Stimulated activated CD8-positive, alpha-beta memory T cell treated with anti-CD3 and anti-CD28 coated beads, Interleukin-12 subunit alpha, Interleukin-12 subunit beta, amount 100 ng/mL, for 24 hours (primary cell): Measurements from ENCODE around the gene GPR142.

Experiments
- DNase-seq: peaks from one replicate; pipeline ENCODE4 v3.0.0-alpha.2; 2020; ENCODE audit errors: extremely low read depth

The GPR142 gene

DNA sequence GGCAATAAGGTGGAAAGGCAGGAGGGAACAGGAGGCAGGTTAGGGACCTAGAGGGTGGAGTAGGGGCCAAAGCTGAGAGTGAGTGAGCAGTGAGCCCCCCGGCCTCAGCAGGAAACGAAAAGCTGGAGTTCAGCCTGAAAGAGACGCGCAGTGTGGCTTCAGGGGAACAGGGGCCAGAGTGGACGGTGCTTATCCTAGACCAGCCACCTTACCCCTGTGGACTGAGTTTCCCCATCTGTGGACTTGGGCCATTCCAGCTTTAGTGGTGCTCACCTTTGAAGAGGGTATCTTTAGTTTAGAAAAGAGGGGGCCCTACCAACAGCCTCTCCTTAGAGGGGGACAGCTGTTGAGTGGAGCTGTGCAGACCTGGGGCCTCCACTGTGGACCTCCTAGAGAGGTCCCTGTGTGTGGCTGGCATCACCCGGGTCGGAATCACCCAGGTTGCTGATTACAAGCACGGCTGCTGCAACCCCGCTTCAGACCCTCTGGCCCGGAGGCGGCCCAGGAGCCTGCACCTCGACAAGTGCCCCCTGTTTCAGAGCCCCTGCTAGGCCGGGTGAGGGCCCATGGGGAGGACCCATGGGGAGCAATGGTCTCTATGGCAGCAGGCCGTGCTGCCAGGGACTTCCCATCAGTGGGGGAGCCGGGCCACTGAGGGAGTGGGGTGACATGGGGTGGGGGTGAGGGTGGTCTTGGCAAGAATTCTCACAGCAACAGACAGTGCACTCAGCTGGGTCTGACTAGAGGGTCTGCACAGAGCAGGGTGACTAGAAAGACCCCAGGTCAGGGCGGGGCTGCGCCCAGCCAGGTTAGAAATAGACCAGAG is 2.6 kb downstream of the GPR142 start:
- DNase-seq: no peak

DNA sequence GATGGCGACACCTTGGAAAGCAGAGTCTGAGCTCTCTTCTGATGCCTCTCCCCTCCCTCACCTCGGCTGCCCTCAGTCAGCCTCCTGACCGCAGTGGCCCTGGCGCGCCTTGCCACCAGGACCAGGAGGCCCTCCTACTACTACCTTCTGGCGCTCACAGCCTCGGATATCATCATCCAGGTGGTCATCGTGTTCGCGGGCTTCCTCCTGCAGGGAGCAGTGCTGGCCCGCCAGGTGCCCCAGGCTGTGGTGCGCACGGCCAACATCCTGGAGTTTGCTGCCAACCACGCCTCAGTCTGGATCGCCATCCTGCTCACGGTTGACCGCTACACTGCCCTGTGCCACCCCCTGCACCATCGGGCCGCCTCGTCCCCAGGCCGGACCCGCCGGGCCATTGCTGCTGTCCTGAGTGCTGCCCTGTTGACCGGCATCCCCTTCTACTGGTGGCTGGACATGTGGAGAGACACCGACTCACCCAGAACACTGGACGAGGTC is 4.4 kb downstream of the GPR142 start:
- DNase-seq: no peak

DNA sequence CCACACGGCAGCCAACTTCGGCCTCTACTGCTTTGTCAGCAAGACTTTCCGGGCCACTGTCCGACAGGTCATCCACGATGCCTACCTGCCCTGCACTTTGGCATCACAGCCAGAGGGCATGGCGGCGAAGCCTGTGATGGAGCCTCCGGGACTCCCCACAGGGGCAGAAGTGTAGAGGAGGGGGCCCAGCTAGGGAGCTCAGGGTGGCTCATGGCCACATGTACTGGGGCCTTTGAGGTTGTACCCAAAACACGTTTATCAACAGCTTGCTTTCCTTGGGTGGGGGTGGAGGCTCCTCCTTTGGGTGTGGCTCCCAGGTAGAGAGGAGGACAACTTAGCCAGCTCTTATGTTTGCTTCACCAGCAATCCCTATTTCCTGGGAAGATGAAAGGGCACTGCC is 5.1 kb downstream of the GPR142 start:
- DNase-seq: no peak

DNA sequence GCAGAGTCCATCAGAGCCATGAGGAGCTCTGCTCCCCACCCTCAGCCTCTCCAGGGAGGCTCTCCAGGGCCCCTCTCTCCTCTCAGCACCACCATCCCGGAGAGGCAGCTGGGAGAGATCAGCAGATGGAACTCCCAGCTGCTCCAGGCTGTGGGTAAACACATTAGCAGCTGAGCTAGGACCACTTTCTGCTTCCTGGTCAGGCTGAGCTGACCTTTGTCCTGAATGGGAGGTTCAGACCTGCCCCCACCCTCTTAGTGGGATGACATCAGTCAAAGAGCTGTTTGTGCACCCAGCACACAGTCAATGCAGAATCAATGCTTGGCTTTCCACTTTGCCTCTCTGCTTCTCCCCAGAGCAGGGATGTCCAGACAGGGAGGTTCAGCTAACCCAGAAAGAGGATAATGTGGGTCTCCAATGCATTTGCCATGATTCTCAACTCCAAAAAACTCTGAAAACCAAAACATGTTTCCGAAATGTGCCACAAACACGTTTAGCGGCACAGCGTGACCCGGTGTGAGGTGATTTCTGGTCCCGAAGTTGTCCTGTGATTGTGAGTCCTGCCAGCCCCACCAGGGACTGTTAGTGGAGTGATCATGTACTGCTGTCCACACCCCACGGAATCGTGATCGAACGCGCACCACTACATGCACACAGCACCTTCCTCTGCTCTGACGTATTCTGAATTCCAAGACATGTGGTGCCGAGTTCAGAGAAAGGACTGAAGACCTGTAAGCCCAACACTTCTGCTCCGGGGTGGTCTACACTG is 6.7 kb downstream of the GPR142 start:
- no peak for DNase-seq

DNA sequence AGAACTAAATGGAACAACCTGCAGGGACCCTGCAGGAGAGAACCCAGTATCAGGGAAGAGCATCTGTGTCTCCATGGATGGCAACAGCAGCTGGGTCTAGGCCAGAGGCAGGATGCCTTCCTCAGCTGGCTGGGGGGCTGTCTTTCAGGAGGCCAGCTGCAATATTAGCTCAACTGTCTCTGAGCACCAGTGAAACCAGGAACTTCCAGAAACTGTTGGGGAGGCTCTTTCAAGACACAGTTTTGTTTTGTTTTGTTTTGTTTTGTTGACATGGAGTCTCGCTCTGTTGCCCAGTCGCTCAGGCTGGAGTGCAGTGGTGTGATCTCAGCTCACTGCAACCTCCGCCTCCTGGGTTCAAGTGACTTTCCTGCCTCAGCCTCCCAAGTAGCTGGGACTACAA is 7.6 kb downstream of the GPR142 start:
- DNase-seq: no peak

DNA sequence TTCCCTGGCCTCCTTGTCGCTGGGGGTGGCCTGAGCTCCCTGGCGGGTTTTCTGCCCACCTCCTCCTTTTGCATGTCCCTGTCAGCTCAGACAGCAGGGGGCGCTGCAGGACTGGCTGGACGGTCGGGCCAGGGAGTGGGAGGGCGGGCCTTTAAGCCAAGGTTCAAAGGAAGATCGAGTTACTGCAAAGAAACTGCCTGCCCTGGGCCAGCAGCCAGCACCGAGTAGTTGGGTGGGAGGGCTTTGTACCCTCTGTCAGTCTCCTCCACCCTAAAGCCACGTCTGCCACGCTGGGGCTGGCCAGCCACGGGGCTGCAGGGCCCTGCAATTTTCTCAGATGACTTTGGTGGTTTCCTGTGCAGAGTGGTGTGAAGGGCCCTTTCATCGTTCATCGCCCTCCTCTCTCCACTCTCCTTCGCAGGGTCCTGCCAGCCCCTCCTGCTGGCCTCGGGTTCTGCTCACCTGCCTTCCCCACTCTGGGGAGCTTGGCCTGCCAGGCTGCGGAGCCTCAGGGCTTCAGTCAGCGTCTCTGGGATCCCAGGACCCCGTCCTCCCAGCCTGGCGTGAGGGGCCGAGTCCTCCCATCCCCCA is 12.3 kb downstream of the GPR142 start:
- DNase-seq: peak; percentile 83

DNA sequence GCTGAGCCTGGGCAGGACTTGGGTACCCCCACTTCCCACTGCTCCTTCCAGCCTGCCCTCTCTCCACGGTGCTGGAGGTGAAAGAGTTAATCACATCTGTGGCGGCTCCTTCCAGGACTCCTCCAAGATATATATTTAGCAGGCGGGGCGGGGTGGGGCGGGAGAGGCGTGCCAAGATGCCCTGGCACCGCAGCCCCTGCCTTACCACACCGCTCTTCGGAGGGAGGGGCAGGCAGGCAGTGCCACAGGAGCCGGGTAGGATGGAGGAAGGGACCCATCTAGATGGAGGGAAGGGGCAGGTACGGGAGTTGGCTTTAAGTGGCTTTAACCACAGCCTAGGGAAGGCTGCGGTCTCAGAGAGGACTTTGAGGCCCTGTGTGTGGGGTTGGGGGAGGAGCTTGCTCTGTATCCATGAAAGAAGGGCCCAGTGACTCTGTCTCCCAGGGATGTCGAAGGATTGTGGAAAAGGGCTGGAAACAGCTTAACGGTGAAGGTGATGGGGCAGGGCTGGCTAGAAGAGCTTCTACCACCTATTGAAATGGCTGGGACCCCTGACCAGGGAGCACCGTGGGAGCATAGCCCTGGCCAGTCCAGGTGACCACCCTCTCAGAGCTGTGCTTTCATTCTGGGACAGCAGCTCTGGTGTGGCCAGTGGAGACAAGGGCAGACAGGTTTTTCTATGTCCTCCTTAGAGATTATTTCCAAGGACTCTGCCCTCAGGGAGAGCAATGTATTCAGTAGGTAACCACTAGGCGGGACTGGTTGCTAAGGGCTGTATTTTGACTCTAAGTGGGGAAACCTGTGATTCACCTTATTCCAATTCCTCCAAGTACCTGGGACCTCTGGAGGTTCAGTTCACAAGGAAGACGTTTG is 13.0 kb downstream of the GPR142 start:
- no peak for DNase-seq

DNA sequence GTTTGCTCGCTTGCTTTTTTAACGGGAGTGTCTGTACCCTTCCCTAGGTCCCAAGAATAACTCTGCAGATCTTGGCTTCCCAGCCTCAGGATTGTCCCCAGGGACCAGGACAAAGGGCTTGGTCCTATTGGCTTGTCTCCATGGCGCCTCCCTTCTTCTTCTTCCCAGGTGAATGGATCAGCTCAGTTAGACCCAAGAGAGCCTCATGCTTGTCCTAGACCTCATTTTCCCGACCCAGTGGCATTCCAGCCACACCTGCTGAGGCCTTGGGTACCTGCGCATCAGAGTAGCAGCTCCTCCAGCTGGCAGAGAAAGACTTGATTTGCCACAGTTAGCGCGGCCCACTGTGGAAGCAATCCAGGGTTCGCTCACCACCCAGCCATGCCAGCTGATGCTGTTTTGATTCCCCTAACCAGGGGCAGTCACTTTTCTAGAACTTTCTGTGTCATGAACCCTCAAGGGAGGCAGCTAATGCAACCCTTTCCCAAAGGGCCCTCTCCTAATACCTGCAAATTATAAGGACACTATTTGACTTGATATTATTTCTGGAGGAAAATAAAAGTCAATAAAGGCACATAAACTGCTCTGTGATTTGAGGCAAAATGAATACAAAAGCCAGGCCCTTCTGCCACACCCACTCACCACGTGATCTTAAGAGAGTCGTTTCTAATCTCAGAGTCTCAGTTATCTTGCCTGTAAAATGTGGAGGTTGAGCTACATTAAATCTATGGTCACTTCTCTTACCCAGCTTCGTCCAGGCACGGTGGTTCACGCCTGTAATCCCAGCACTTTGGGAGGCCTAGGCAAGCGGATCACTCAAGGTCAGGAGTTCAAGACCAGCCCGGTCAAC is 13.9 kb downstream of the GPR142 start:
- DNase-seq: no peak

DNA sequence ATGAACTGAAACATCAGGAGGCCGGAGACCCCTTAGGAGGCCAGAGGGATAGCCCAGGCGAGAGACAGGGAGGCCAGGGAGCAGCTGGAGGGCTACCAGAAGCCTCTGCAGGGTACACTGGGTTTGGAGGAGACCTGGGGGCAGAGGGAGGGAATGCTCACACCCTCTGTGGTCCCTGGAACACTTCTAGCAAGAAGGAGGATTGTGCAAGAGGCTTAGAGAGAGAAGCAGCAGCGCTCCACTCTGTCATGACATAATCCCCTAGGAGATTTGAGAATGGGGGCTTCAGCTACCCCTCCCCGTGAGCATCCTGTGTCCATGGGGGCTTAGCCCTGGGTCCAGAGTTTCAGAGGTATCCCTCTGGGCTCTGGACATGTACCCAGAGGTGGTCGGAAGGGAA is 15.8 kb downstream of the GPR142 start:
- no peak for DNase-seq

DNA sequence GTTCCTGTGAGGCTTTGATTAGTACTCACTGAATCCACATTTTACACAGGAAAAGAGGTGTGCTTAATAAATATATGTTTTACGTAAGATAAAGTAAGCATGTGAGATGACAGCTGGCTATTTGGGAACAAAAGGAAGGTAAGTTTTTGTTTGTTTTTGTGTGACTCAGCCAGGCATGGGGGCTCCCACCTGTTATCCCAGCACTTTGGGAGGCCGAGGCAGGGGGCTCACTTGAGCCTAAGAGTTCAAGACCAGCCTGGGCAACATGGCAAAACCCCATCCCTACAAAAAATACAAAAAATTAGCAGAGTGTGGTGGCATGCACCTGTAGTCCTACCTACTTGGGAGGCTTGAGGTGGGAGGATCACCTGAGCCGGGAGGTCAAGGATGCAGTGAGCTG is 17.9 kb downstream of the GPR142 start:
- no peak for DNase-seq

DNA sequence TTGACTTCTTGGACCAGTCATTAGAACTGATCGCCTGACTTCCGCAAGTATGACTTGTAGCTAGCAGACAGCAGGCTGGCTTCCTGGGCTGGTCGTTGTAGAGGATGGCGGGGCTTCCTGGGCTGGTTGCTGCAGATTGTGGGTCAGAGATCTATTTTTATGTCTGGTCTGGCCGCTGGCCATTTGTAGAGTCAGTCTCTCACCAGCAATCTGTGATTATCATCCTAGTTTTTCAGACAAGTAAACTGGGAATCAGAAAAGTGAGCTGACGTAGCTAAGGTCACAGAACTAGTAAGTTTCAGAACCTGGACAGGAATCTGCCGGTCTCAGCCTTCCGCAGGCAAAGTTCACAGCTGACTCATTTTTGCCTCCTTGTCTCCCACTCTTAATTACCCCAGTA is 19.1 kb downstream of the GPR142 start:
- DNase-seq: no peak

DNA sequence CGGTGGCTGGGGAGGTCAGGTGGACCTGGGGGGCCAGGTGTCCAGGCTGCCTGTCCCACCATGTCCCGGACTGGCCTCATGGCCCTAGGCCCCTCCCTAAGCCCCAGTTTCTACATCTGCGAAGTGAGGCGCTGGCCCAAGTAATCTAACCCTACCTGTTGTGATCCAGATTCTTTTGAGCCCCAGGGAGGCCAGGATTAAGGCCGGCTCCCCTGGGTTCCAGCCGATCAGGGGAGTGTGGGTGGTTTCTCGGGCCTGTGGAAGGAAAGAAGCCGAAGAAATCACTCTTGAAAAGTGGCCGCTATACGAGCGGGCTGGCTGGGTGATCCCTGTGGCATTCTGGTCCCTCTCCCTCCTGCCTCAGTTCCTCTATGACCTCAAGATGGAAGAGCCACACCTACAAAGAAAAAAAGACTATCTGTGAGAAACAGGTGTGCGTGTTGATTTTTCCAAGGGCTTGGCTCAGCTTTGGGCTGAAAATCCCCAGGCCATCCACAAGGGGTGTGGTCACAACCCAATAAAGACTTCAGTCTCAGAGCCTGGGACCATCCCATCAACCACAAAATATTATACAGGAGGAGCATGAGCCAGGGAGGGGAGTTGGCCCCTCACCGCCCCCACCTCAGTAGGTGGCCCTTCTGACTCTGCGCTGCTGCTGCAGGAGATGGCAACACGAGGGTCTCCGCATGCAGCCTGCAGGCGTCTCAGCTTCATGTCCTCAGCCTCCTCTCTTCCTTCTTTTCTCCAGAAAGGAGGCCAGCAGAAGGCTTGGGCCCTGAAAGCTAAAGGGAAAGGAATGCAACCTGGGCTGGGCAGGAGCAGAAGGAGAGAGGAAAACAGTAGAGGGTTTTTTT is 20.3 kb downstream of the GPR142 start:
- DNase-seq: no peak

DNA sequence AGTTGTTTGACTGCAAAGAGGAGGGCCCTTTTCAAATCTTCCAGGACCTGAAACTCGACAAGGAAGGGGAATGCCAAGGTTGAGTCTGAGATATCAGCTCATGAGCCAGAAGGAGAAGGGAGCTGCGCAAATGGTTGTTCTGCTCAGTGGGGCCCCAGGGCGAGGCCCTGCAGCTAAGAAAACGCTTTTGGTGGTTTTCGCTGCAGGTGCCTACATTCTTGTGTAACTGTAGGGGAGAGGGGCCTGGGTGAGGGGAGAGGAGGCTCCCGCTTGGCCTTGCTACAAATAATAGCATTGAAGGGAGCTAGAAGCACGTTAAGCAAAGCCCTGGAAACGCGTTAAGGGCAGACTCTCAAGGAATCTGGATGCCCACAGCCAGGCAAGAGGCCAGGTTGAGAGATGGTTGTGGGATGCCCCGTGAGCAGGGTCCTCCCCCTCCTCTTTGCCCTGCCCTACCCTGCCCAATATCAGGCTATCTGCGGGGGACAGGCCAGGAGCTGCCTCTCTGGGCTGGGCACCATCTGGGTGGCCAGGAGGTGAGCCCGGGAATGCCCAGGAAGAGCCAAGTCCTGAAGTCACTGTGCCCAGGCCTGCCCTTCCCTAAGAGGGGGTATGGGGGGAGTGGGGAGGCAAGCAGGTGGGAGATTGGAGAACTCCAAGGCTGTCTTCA is 21.9 kb downstream of the GPR142 start:
- DNase-seq: no peak

DNA sequence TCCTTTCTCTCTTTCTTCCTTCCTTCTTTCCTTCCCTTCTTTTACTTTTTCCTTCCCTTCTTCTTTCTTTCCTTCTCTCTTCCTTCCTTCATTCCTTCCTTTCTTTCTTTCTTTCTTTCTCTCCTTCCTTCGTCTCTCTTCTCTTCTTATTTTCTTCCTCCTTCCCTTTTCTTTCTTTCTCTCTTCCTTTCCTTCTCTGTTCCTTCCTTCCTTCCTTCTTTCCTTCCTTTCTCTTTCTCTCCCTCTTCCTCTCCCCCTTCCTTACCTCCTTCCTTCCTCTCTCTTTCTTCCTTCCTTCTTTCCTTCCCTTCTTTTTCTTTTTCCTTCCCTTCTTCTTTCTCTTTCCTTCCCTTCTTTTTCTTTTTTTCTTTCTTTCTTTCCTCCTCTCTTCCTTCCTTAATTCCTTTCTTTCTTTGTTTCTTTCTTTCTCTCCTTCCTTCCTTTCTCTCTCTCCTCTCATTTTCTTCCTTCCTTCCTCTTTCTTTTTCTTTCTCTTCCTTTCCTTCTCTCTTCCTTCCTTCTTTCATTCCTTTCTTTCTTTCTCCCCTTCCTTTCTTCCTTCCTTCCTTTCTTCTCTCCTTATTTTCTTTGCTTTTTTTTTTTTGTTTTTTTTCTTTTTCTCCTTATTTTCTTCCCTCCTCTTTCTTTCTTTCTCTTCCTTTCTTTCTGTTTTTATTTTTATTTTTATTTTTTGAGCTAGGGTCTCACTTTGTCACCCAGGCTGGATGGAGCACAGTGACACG is 22.8 kb downstream of the GPR142 start:
- DNase-seq: no peak

DNA sequence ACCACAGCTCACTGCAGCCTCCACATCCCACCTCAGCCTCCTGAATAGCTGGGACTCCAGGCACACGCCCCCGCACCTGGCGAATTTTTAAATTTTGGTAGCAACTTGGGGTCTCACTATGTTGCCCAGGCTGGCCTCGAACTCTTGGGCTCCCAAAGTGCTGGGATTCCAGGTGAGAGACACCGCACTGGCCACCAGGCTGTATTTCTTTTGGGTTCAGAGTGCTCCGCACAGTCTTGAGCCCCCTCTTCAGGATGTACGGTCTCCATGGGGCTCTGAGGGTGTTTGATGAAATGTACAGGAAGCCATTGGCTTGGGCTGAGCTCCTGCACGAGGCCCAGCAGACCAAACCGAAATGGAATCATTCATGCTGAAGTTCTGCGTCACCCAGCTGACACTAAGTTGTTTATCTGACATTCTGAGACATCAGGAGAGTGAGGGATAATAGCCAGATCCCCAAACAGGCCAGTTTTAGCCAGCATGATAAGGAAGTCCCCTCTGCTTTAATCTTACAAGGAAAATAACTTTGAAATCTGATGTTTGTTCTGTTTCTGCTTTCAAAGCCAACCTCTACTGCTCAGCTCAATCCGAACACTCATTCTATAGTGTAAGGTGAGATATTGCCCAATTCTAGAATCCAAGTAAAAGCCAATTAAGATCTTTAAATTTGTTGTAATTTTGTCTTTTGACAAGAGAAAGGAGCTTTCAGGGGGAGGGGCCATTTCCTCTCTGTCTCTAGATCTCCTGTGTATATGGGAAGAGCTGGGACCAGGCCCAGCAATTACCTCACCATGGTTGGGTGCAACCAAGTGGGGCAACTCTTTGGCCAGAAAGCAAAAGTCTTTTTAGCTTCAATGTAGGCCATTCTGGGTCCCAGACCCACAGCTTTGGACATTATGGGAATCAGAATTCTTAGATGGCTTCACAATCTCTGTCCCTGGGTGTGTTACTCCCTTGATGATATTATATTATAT is 23.7 kb downstream of the GPR142 start:
- no peak for DNase-seq

DNA sequence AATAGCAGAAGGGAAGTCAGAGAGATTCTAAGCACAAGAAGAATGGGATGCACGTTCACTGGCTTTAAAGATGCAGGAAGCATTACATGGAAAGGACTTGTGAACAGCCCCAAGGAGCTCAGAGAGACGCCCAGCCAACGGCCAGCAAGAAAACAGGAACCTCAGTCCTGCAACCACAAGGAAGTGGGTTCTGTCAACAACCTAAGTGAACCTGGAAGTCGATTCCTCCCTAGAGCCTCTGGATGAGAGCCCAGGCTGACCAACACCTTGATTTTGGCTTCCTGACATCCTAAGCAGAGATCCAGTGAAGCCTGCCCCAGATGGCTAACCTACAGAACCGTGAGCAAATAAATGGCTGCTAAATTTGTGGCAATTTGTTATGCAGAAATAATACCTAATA is 24.5 kb downstream of the GPR142 start:
- DNase-seq: no peak

DNA sequence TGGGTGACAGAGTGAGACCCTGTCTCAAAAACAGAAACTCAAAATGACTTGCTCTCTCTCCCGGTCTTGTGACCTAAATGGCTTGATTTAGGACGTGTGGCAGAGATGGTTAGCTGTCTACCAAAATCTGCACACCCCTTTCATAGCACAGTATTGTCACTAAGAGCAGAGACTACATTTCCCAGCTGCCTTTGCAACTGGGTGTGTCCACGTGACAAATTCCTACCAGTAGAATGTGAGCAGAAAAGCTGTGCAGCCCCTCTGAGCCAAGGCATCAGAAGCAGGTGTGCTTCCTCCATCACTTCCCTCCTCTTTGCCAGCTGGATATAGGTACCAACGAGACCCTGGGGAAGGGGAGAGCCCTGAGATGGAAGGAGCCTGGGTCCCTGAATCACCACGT is 25.5 kb downstream of the GPR142 start:
- no peak for DNase-seq
